Endothelial cell (in vitro differentiated cells): ENCODE data around the gene CCDC15. TPM values are rescaled to one million over a fixed set of nuclear protein-coding genes. Genes with fewer than 3 reads are reported as not detected.

Experiments
- DNase-seq: peaks from one replicate; pipeline ENCODE4 v3.0.0; 2021; ENCODE audit warnings: low spot score
- H3K27ac Mint-ChIP-seq: one replicate; pipeline ENCODE4 v1.8.0; 2021; ENCODE audit warnings: mixed read lengths, inconsistent platforms; ENCODE audit not compliant: unreplicated experiment
- H3K27me3 Mint-ChIP-seq: one replicate; pipeline ENCODE4 v1.8.0; 2021; ENCODE audit warnings: mild to moderate bottlenecking, moderate library complexity, mixed read lengths, inconsistent platforms; ENCODE audit not compliant: unreplicated experiment
- H3K36me3 Mint-ChIP-seq: one replicate; pipeline ENCODE4 v1.8.0; 2021; ENCODE audit warnings: mild to moderate bottlenecking, low read depth, mixed read lengths, inconsistent platforms; ENCODE audit not compliant: unreplicated experiment
- H3K4me1 Mint-ChIP-seq: one replicate; pipeline ENCODE4 v1.8.0; 2021; ENCODE audit warnings: mild to moderate bottlenecking, mixed read lengths, inconsistent platforms; ENCODE audit not compliant: unreplicated experiment
- H3K4me3 Mint-ChIP-seq: one replicate; pipeline ENCODE4 v1.8.0; 2021; ENCODE audit warnings: mild to moderate bottlenecking, mixed read lengths, inconsistent platforms; ENCODE audit not compliant: unreplicated experiment
- H3K9me3 Mint-ChIP-seq: one replicate; pipeline ENCODE4 v1.8.0; 2021; ENCODE audit warnings: mixed read lengths, inconsistent platforms; ENCODE audit not compliant: unreplicated experiment
- total RNA-seq: library from RNA; stranded (reverse); fragmentation: NEBNext Ultra II Directional; extraction: Animal tissue kit (Norgen Biotek cat#: 25700); gene quantifications from one replicate; pipeline ENCODE4 v1.2.1, GENCODE V29; 2021; ENCODE audit not compliant: unreplicated experiment
- TF ChIP-seq, protein P1 (sequence below): fragments of 200-600 bp; sonication (generic); IDR thresholded peaks from one replicate; pipeline ENCODE4 v1.5.0; 2021; ENCODE audit warnings: antibody characterized with exemption; ENCODE audit not compliant: unreplicated experiment

The CCDC15 gene
- total RNA-seq, 1 donor from 2014 or later, result 2.4 TPM

DNA sequence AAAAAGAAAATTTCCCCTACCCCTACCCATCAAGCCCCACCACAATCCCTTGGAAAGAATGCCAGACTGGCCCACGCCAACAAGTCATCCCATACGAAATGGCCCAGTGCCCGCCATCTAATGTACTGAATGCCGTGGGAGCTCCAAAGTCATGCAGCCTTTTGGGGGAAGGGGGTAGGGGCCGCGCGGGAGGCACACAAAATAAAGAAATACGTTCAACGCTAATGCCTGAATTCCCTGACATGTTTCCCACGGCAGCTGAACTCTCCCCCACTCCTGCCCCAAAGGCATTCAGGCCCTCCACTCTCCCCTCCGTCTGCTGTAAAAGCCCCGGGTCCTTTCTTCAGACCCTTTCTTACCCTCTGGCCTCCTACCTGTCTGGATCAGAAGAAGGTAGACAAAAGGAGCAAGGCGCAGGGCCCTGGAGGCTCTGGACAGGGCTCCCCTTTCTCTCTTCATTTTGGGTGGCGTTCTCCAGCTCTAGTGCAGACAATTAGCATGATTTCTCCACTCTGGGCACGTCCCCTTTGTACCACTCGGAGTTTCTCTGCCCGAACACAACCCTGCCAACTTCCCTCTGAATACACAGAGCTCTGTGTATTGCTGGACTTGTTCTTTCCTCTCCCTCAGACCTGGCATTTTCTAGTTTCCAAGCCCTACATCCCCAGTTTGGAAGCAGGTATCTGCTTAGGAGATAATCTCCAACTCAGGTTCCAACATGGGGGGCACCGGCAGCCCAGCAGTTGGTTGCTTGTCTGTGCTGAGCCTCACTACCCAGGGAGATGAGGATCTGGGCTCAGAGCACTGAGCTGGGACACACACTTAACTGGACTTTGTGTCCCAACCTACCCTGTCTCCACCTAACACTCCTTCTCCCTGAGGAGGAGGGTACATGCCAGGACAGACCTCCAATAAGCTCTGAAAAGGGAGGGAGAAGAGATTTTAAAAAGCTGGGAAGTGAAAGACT is 18.2 kb upstream of the CCDC15 start, which contains the start of gene HEPACAM:
Gene HEPACAM, minus strand, starts transcription at position 500 of the 967 bp plus-strand sequence. Its CDS starts 41 bp downstream, at position 459.
- no peaks in the 10 kb centered on the region for H3K36me3 Mint-ChIP-seq
- TF ChIP-seq, protein P1, sequence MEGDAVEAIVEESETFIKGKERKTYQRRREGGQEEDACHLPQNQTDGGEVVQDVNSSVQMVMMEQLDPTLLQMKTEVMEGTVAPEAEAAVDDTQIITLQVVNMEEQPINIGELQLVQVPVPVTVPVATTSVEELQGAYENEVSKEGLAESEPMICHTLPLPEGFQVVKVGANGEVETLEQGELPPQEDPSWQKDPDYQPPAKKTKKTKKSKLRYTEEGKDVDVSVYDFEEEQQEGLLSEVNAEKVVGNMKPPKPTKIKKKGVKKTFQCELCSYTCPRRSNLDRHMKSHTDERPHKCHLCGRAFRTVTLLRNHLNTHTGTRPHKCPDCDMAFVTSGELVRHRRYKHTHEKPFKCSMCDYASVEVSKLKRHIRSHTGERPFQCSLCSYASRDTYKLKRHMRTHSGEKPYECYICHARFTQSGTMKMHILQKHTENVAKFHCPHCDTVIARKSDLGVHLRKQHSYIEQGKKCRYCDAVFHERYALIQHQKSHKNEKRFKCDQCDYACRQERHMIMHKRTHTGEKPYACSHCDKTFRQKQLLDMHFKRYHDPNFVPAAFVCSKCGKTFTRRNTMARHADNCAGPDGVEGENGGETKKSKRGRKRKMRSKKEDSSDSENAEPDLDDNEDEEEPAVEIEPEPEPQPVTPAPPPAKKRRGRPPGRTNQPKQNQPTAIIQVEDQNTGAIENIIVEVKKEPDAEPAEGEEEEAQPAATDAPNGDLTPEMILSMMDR, result no peak
- H3K27me3 Mint-ChIP-seq, result peaks cover 2% of the 10 kb centered on the region
- DNase-seq, result no peak
- no peak within 1 kb of the TSS for H3K27ac Mint-ChIP-seq
- no peak within 1 kb of the TSS for H3K4me3 Mint-ChIP-seq
- no peaks in the 10 kb centered on the region for H3K4me1 Mint-ChIP-seq
- H3K9me3 Mint-ChIP-seq, result no peaks in the 10 kb centered on the region

DNA sequence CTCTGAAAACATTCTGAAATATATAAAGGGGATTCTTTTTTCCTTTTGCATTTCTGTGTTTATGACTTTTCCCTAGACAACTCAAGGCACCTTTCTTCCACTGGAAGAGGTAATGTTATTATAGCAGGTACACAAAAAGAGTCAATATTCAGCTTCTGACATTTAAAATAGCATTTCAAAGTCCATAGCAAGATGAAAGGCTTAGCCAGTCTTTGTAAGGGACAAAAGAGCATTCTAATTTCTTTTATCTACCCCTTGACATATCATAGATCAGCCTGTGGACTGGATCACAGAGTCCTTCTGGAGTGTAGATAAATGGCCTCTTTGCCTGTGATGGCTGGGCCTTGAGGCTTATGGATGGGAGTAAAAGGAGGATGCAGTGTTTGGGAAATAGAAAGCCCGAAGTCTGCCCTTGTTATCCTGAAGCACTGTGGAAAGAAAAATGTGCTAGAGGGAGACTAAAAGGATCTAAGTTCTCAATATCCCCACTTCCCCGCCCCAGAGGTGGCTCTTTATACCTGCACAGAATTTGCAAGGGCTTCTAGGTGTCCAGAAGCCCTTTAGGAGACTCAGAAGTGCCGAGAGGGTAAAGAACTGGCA is 16.6 kb upstream of the CCDC15 start:
- no peaks in the 10 kb centered on the region for H3K9me3 Mint-ChIP-seq
- no peaks in the 10 kb centered on the region for H3K4me1 Mint-ChIP-seq
- TF ChIP-seq, protein P1, result no peak
- H3K4me3 Mint-ChIP-seq, result no peak overlapping the region
- H3K36me3 Mint-ChIP-seq, result no peaks in the 10 kb centered on the region
- no peak overlapping the region for H3K27ac Mint-ChIP-seq
- peaks cover 2% of the 10 kb centered on the region for H3K27me3 Mint-ChIP-seq
- DNase-seq, result no peak

DNA sequence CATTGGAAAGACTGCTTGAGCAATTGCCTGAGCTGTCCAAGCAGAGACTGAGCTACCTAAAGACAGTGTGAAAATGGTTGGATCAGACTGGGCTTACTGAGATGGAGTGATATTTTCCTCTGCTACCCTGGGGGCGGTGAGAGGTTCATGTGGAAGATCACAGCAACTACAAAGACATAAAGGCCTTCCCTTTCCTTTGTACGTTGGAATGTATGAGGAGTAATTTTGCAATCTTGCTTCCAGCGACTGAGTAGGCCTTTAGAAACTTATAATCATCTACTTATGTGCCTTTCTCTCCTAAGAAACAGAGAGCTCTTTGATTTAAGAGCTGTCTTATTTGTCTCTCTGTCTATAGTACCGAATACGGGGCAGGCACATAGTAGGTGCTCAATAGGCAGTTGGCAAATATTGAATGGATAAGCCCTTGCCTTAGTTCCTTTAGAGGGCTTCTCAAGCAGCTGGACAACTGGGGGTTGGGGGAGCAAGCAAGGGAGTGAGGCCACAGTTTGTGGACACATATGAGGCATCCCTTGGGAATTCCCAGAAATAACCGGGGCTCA is 15.7 kb upstream of the CCDC15 start:
- TF ChIP-seq, protein P1, result no peak
- Mint-ChIP-seq H3K27me3 (peaks cover 2% of the 10 kb centered on the region), H3K27ac (no peak overlapping the region), H3K4me1 (no peaks in the 10 kb centered on the region), H3K4me3 (no peak overlapping the region), H3K9me3 (no peaks in the 10 kb centered on the region), H3K36me3 (no peaks in the 10 kb centered on the region)
- DNase-seq, result no peak

DNA sequence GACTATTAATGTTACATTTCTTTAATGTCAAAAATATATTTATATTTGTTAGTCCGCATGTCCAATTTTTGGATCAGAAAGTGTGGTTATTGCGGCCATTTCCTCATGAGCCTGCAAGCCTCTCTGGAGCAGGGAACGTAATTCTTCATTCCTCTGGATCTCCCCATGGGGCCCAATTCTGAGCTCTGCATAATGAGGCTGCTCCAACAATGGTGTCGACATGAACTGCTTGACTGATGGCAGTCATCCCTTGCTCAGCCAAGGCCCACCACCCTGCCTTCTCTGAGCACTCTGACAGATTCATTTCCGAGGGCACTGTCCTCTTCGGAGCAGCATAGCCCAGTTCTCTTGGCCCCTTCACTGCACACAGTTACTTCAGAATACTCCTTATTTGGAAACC is 15.0 kb upstream of the CCDC15 start:
- TF ChIP-seq, protein P1, result no peak
- H3K9me3 Mint-ChIP-seq, result no peaks in the 10 kb centered on the region
- H3K27ac Mint-ChIP-seq, result no peak overlapping the region
- no peaks in the 10 kb centered on the region for H3K36me3 Mint-ChIP-seq
- DNase-seq, result no peak
- no peak overlapping the region for H3K4me3 Mint-ChIP-seq
- H3K4me1 Mint-ChIP-seq, result no peaks in the 10 kb centered on the region
- H3K27me3 Mint-ChIP-seq, result peaks cover 2% of the 10 kb centered on the region

DNA sequence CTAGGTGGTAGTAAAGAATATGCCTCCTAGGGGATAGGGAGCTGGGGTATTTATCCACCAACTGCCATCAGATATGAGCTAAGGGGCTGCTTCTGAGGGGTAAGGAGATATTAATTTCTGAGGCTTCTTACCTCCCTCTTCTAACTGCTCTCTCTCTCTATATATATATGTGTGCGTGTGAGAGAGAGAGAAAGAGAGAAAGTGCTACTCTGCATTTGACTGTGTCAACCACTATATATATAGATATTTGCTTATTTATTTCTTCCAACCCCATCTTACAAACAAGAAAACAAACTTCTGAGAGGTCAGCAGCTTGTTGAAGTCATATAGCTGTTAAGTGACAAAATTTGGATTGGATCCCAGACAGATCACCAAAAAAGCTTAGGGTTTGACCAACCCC is 12.3 kb upstream of the CCDC15 start:
- no peak overlapping the region for H3K4me3 Mint-ChIP-seq
- TF ChIP-seq, protein P1, result no peak
- H3K9me3 Mint-ChIP-seq, result no peaks in the 10 kb centered on the region
- H3K4me1 Mint-ChIP-seq, result no peaks in the 10 kb centered on the region
- no peak for DNase-seq
- H3K36me3 Mint-ChIP-seq, result no peaks in the 10 kb centered on the region
- H3K27me3 Mint-ChIP-seq, result no peaks in the 10 kb centered on the region
- H3K27ac Mint-ChIP-seq, result no peak overlapping the region
